CD4-positive, alpha-beta T cell treated with Interleukin-15 for 4 hours (primary cell): ENCODE results near the gene PCSK9.
"Not testable (repeated sequence)": the region's sequence is repeated elsewhere in the genome, so short reads cannot be mapped to it uniquely, and the experiment has no call there.

Source experiments
- DNase-seq: peaks from one replicate; pipeline ENCODE4 v3.0.0-alpha.2; 2020; ENCODE audit warnings: low spot score

PCSK9 gene

DNA sequence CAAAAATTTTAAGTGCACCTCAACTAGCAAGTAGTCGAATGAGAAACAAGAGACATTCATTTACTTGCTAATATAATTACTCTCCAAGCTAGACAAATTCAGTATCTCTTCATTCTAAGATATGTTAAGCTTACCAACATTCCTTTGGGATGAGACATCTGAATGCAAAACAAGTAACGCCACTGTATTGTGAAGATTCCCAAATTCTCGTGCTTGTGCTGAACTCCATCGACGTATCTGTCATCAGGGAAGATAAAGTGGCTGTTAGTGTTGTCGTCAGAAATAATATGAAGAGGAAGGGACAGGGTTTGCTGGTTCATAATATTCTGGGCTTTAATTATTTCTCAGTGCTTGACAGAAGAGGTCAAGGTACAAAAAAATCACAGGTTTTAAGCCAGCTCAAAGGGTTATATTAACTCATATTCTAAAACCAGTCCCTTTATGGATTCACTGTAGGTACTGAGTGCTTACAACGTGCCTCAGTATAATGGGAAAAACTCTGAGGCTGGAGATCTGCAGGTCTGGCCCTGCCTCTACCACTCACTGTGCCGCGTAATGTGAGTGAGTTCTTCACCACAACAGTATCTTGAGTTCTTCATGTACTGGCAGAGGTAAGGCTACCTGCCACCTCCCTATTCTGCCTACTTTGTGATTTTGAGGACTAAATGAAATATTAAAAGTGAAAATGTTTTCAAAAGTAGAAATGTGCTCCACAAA, 42.0 kb downstream of the PCSK9 start:
- DNase-seq: no peak

DNA sequence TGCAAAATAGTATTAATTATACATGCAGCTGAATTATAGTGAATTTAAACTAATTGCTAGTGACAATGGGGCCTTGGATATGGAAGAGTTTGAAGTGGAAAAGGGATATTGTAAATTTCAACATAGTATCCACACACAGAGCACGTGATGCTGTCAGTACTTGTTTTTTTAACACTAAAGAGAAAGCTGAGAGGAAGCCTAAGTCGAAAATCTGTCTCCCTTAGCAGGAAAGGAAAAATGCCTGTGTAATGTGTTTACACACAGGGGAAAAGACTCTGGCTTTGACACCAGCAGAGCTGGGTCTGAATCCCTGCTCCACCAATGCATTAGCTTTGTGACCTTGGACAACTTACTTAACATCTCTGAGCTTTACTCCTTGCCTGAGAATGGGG, 42.6 kb downstream of the PCSK9 start:
- no peak for DNase-seq

DNA sequence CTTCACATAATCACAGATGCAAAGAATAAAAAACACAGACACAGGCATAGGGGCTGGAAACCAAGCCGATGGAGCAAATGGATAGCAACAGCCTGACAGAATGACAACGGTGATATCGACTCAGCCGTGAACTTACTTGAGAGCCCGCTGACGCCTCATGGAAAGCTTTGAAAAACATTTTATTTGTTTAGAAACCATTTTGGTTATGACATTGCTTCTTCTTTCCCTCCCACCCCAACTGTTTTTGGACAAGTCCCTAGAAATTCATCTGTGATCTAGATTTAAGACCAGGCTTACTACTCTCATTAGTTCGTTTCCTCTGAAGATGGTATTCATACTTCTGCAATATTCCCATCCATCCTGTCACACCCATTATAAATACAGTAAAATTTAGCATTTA, 44.9 kb downstream of the PCSK9 start:
- no peak for DNase-seq

DNA sequence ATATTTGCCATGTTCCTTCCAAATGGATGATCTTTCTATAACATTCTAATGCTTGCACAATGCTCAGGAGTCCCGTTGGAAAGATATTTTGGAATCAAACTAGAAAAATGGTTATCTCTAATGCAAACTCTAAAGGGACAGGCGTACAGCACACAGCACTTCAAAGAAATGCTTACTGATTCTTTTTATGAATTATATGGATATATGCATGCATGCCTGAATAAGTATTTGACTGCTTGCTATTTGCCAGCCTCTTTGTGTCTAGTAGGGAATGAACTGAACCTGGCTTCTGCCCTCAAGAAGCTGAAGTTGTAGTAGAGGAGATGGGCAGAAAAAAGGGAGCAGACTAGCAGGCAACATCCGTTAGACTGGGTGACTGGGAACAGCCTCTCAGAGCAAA, 48.1 kb downstream of the PCSK9 start:
- DNase-seq: no peak

- DNase-seq: no peak
Observed at GRCh38 chr1:55088413-55088812, 49.1 kb downstream of the PCSK9 start.

- DNase-seq: no peak
Observed at GRCh38 chr1:55089683-55090082, 50.3 kb downstream of the PCSK9 start.

- DNase-seq: no peak
Observed at GRCh38 chr1:55092475-55092874, 53.1 kb downstream of the PCSK9 start.

GRCh38 chr1:55095095-55095494, 55.7 kb downstream of the PCSK9 start:
- DNase-seq: no peak

DNA sequence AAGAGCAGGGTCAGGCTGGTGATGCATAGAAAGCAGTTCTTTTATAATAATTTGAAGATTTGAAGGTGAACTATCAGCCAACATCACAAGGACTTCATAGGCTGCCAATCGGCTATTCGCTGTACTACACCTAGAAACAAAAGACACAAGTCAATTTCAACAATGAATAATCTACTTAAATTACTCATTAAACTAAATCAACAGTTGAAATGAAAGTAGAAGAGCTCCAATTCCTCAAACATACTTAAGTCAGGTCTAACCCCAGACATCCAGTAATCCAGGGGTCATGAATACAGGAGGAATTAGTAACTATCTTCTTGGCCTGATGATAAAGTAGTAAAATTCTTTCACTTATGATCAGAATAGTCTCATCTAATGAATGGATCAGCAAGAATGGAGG, 64.5 kb downstream of the PCSK9 start:
- no peak for DNase-seq

GRCh38 chr1:55107101-55107500, 67.8 kb downstream of the PCSK9 start:
- no peak for DNase-seq

DNA sequence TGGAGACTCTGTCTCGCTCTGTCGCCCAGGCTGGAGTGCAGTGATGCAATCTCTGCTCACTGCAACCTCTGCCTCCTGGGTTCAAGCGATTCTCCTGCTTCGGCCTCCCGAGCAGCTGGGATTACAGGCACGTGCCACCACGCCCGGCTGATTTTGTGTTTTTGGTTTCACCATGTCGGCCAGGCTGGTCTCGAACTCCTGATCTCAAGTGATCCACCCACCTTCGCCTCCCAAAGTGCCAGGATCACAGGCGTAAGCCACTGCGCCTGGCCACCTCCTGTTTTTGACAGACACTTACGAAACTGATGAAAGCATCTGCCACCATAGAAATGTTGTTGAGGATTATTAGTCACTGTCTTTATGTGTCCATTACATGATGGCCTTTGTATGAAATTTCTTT, 69.7 kb downstream of the PCSK9 start:
- DNase-seq: not testable (repeated sequence)
